Activated T-cell treated with anti-CD3 and anti-CD28 coated beads for 48 hours (primary cell): Measurements from ENCODE around the gene ZCCHC24.
A peak's percentile ranks its signal among the peaks of the same experiment; 100 is the strongest.

Source experiments
- DNase-seq: peaks from one replicate; pipeline ENCODE4 v3.0.0-alpha.2; 2020; ENCODE audit warnings: low read depth

Gene ZCCHC24

DNA sequence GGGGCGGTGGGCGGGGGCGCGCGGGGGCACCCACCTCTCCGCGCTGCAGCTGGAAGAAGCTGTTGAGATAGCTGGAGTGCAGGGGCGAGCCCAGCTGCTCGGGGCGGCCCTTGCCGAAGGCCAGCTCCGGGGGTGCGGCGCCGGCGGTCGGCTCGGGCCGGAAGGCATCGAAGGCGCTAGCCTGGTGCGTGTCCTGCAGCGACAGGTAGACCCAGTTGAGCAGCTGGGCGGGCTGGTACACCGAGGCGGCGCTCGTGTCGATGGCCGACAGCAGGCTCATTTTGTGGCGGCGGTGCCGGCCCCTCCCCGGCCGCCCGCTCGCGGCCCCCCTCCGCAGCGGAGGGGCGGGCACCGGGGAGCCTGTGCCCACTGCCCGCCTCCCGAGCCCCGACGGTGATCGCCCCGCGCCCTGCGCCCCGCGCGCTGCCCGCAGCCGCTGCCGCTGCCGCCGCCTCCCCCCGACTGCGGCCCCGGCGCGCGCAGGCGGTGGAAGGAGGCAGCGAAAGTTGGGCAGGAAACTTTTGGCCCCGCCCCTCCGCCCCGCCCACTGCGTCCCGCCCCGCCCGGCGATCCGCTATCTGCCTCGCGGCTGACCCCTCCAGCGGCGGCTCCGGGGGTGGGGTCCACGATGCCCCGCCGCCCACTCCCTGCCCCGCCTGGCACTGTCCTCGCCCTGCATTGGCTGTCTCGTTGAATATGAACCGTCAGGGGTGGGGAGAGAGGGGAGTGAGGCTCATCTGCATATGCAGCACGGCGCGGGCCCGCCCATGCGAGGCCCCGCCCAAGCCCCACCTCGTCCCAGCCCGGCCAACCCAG lies at the start of gene ZCCHC24:
ZCCHC24 (minus strand) TSS at position 464 of the 816 bp plus-strand sequence; CDS start at position 280, 184 bp downstream.
- peak; percentile 91 for DNase-seq

- DNase-seq = no peak
Measured at GRCh38 chr10:79493806-79494205, 48.4 kb upstream of the ZCCHC24 start.

DNA sequence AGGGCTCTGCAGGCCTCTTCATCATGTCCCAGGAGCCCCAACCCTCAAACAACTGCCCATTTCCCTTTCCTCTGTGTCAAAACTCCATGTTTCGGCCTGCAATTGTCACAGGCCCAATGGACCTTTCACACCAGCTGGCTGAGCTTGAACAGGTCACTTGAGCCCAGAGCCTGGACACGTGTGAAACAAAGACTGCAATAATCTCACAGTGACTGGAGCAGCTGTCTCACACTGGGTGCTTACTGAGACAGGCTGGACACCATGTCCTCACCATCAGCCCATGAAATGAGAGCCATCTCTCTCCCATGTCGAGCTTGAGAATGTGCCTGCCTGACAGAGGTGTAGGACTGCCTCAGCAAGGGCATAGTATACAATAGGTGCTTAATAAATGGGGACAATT lies 47.4 kb upstream of the ZCCHC24 start:
- DNase-seq = no peak

GRCh38 chr10:79492256-79492655 lies 46.8 kb upstream of the ZCCHC24 start:
- no peak for DNase-seq

GRCh38 chr10:79491143-79491835 lies 45.9 kb upstream of the ZCCHC24 start:
- DNase-seq = no peak

GRCh38 chr10:79490400-79491142 lies 45.1 kb upstream of the ZCCHC24 start:
- DNase-seq = no peak

DNA sequence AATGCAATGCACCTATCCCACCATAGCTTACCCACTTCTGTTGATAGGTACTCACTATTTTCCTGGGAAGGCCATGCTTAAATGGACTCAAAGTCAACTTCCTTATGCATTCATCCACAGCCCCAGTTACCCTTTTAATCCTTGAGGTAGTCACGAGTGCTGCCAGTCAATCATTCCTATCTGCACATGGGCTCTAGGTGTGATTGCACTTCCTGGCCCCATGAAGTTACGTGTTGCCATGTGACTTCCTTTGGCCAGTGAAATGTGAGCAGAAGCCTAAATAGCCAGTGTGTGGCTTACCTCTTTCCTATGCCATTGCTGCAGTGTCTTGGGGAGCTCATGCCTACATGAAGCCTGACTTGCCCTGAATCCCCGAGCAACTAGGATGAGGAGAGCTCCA lies 43.4 kb upstream of the ZCCHC24 start:
- no peak for DNase-seq

DNA sequence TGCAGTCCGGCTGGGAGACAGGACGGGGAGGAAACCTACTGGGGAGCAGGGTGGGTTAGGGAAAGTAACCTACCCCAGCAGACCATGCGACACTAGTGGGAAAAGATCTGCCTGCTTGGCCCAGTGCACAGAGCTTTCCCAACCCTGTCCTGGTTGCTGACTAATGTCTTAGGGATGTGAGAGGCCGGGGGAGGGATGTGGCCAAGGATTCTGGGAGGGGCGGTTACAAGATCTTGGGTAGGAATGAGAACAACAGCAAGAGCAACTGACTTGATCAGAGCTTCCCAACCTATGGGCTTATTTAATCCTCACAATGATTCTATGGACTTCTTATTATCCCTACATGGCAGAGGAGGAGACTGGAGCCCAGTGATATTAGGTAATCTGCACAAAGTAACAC lies 42.9 kb upstream of the ZCCHC24 start:
- no peak for DNase-seq

GRCh38 chr10:79487296-79488194 lies 42.1 kb upstream of the ZCCHC24 start:
- DNase-seq = peak; percentile 12

DNA sequence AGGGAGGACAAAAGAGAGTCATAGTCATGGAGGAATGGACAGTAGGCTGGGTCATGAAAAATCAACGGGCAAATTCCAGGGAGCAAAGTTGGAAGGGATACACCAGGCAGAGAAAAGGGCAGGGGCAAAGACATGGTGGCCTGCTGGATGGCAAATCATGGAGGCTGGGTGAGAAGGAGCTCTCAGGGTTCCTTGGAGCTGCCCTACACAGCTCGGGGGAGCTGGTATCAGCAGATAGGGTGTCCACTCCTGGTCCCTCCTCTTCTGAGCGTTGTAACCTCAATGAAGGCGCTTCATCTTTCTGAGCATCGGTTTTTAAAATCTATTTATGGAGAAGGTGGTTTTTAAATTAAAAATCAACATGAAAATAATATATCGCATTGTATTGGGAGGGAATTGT lies 39.1 kb upstream of the ZCCHC24 start:
- no peak for DNase-seq

GRCh38 chr10:79483948-79484347 lies 38.5 kb upstream of the ZCCHC24 start:
- DNase-seq = no peak

DNA sequence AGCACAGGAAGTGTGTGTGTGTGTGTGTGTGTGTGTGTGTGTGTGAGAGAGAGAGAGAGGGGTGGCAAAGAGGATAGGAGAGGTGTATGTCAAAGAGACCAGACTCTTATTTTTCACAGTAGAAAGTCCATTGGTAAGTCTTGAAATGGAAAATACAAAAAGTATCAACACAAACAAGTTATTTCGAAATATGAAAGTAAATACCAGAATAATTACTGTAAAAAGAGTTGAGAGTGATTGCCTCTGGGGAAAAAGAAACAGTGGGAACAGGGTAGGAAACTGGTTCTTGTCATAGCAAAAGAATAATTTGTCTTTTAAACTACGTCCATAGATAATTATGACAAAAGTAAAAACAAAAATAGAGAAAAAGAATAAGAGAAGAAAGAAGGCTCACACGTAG lies 37.9 kb upstream of the ZCCHC24 start:
- no peak for DNase-seq

- no peak for DNase-seq
Measured at GRCh38 chr10:79482741-79483140, 37.3 kb upstream of the ZCCHC24 start.

GRCh38 chr10:79482304-79482703 lies 36.9 kb upstream of the ZCCHC24 start:
- DNase-seq = no peak

DNA sequence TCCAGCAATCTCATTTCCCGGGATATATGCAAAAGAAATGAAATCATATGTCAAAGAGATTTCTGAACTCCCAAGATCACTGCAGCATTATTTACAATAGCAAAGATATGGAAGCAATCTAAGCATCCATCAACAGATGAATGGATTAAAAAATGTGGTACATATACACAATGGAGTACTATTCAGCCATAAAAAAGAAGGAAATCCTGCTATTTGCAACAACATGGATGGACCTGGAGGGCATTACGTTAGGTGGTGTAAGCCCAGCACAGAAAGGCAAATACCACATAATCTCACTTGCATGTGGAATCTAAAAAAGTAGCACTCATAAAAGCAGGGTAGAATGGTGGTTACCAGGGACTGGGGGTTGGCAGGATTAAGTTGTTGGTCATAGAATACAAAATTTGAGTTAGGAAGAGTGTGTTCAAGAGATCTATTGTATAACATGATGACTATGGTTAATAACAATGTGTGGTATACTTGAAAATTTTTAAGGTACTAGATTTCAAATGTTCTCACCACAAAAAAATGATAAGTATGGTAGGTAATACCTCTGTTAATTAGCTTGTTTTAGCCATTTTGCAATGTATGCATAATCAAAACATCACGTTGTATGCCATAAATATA lies 34.0 kb upstream of the ZCCHC24 start:
- DNase-seq = no peak

DNA sequence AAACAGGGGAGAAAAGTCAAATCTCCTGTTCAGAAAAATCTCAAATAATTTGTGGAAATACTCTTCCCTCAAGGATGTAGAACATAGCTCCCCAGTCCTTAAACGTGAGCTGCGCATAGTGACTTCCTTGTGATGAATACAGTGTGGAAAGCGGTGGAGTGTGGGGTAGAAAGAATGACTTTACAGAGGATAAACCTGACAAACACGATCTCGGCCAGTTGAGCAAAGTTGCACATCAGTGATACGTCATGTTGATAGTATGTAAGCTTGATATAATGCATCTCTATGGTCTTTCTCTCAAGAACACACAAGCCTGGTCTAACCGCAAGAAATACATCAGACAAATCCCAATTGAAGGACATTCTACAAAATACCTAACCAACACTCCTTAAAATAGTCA lies 32.0 kb upstream of the ZCCHC24 start:
- no peak for DNase-seq

GRCh38 chr10:79476645-79477044 lies 31.2 kb upstream of the ZCCHC24 start:
- DNase-seq = no peak

- no peak for DNase-seq
Measured at GRCh38 chr10:79475877-79476276, 30.5 kb upstream of the ZCCHC24 start.

DNA sequence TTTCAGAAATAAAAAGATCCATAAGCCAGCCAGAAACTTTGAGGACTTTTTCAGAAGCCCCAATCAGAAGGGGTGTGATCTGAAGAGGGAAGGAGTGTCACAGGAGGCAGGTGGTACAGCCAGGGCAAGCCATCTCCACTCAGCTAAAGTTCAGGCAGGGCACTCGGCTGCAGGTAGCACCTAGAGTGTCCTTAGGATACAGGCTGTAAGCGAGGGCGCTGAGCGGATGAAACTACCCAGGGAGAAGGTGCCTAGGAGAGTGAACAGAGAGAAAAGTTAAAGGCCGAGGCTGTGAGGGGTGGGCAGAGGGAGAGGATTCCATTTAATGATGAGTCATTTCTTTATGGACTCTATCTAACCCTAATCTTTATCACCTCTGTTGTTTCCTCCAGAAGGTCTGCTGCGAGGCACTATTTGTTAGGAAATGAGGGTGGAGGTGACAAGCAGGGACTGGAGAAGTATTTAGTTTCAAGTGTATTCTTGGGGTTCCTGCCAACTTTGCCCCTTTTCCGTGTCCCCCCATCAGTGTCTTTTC lies 29.8 kb upstream of the ZCCHC24 start:
- no peak for DNase-seq

DNA sequence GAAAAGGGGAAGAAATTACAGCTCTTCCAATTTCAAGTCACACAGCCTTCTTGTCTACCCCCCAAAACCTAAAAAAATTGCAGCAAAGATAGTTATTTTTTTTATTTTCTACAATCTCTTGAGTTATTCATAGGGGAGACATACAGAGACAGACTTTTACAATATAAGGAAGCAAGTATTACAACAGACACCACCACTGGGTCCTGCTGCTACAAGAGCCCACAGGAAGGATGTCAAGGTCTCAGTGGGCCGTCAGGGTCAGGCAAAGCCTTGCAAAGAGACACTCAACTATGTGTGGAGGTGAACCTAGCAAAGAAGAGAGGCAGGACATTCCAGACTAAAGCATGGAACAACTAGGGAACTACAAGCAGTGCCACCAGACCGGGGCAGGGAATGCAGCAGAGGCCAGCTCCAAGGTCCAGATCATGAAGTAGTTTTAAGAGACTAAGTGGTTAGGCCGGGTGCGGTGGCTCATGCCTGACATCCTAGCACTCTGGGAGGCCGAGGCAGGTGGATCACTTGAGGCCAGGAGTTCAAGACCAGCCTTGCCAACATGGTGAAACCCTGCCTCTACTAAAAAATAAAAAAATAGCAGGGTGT lies 28.2 kb upstream of the ZCCHC24 start:
- no peak for DNase-seq

DNA sequence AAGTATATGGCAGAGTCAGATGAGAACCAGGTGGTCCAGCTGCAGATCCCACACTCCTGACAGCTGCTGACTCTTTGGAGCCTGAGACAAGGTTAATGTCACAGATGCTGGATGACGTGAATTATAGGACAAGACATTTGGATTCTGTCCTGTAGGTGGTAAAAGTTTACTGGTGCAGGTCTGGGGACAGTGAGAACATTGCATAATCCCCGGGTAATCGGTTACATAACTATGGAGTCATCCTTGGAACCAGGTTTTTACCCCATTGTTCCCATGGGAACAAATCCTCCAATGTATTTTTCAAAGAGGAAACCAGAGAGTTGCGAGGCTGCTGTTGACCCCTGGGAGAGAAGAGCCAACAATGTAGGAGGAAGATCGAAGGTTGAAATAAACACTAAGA lies 27.5 kb upstream of the ZCCHC24 start:
- DNase-seq = no peak
